ENCODE results near the gene H1-8.
"Not testable (repeated sequence)": the region's sequence is repeated elsewhere in the genome, so short reads cannot be mapped to it uniquely, and the experiment has no call there.

The H1-8 gene

GRCh38 chr3:129543156-129543790 lies at the start of gene H1-8:
Gene H1-8, plus strand, starts transcription at chr3:129543175. Its CDS starts 44 bp downstream, at chr3:129543219.
- no peak for DNase-seq

GRCh38 chr3:129493206-129493605 lies 49.8 kb upstream of the H1-8 start:
- no peak for DNase-seq
- intact Hi-C loops (cut with DNase I), result loop anchor here (10.0 kb wide), 2 partner anchors 132 to 332 kb away; no protein-coding TSS in a partner anchor

More at GRCh38 chr3:129543156-129543790, at the start of gene H1-8:
- intact Hi-C loops (cut with DNase I), result no loop called here

- intact Hi-C loops (cut with DNase I), result loop anchor here (10.0 kb wide), 2 partner anchors 130 to 330 kb away; no protein-coding TSS in a partner anchor
- DNase-seq, result not testable (repeated sequence)
Observed at GRCh38 chr3:129494499-129494898, 48.5 kb upstream of the H1-8 start.

GRCh38 chr3:129495006-129495639 lies 47.9 kb upstream of the H1-8 start:
- intact Hi-C loops (cut with DNase I), result loop anchor here (10.0 kb wide), 2 partner anchors 130 to 330 kb away; no protein-coding TSS in a partner anchor
- not testable (repeated sequence) for DNase-seq

GRCh38 chr3:129497876-129498275 lies 45.1 kb upstream of the H1-8 start:
- DNase-seq, result not testable (repeated sequence)
- intact Hi-C loops (cut with DNase I), result loop anchor here (10.0 kb wide), 2 partner anchors 127 to 327 kb away; no protein-coding TSS in a partner anchor

- intact Hi-C loops (cut with DNase I), result loop anchor here (10.0 kb wide), 2 partner anchors 126 to 326 kb away; no protein-coding TSS in a partner anchor
- DNase-seq, result peak in 2 of 42 donors; percentile 56 to 59
Observed at GRCh38 chr3:129498603-129499488, 44.1 kb upstream of the H1-8 start.

- intact Hi-C loops (cut with DNase I), result loop anchor here (10.0 kb wide), 3 partner anchors 105 to 325 kb away; partner anchors contain the start of gene PLXND1
- DNase-seq, result not testable (repeated sequence)
Observed at GRCh38 chr3:129499604-129500333, 43.2 kb upstream of the H1-8 start.

- intact Hi-C loops (cut with DNase I), result loop anchor here (10.0 kb wide), 1 partner anchor 105 kb away; the partner anchor contains the start of gene PLXND1
- no peak for DNase-seq
Observed at GRCh38 chr3:129500334-129500658, 42.7 kb upstream of the H1-8 start.

GRCh38 chr3:129501630-129502029 lies 41.3 kb upstream of the H1-8 start:
- intact Hi-C loops (cut with DNase I), result loop anchor here (10.0 kb wide), 1 partner anchor 103 kb away; the partner anchor contains the start of gene PLXND1
- peak in 2 of 42 donors; percentile 26 to 59 for DNase-seq

GRCh38 chr3:129502641-129503408 lies 40.1 kb upstream of the H1-8 start:
- peak in 2 of 42 donors; percentile 19 to 28 for DNase-seq
- intact Hi-C loops (cut with DNase I), result loop anchor here (10.0 kb wide), 1 partner anchor 102 kb away; the partner anchor contains the start of gene PLXND1

GRCh38 chr3:129503471-129504291 lies 39.3 kb upstream of the H1-8 start:
- peak in 18 of 42 donors; percentile 28 to 75 (median 50) for DNase-seq

GRCh38 chr3:129504471-129505100 lies 38.4 kb upstream of the H1-8 start:
- no peak for DNase-seq
- intact Hi-C loops (cut with DNase I), result loop anchor here (10.0 kb wide), 1 partner anchor 100 kb away; the partner anchor contains the start of gene PLXND1

More at GRCh38 chr3:129503471-129504291, 39.3 kb upstream of the H1-8 start:
- intact Hi-C loops (cut with DNase I), result loop anchor here (10.0 kb wide), 1 partner anchor 101 kb away; the partner anchor contains the start of gene PLXND1

GRCh38 chr3:129505341-129505740 lies 37.6 kb upstream of the H1-8 start:
- intact Hi-C loops (cut with DNase I), result loop anchor here (10.0 kb wide), 1 partner anchor 99 kb away; the partner anchor contains the start of gene PLXND1
- DNase-seq, result no peak

- no peak for DNase-seq
- intact Hi-C loops (cut with DNase I), result loop anchor here (10.0 kb wide), 1 partner anchor 99 kb away; the partner anchor contains the start of gene PLXND1
Observed at GRCh38 chr3:129506231-129506742, 36.7 kb upstream of the H1-8 start.

GRCh38 chr3:129507181-129507831 lies 35.7 kb upstream of the H1-8 start:
- DNase-seq, result peak in 40 of 42 donors; percentile 24 to 86 (median 60)
- intact Hi-C loops (cut with DNase I), result loop anchor here (10.0 kb wide), 1 partner anchor 97 kb away; the partner anchor contains the start of gene PLXND1
